Nephron progenitor cell (in vitro differentiated cells): ENCODE data around the gene SH3D19.
"Not testable (repeated sequence)": the region's sequence is repeated elsewhere in the genome, so short reads cannot be mapped to it uniquely, and the experiment has no call there.

ENCODE experiments used
- DNase-seq: peaks from one replicate; pipeline ENCODE4 v3.0.0; 2021
- H3K27ac Mint-ChIP-seq: 2 replicates; pipeline ENCODE4 v1.8.0; 2021; ENCODE audit warnings: mild to moderate bottlenecking, moderate library complexity, mixed read lengths
- H3K27me3 Mint-ChIP-seq: 2 replicates; pipeline ENCODE4 v1.8.0; 2021; ENCODE audit warnings: mild to moderate bottlenecking, low read depth, mixed read lengths; ENCODE audit not compliant: poor library complexity
- H3K36me3 Mint-ChIP-seq: 2 replicates; pipeline ENCODE4 v1.8.0; 2021; ENCODE audit warnings: low read depth, mixed read lengths
- H3K4me1 Mint-ChIP-seq: 2 replicates; pipeline ENCODE4 v1.8.0; 2021; ENCODE audit warnings: mixed read lengths
- H3K4me3 Mint-ChIP-seq: 2 replicates; pipeline ENCODE4 v1.8.0; 2021; ENCODE audit warnings: mild to moderate bottlenecking, moderate library complexity, mixed read lengths
- H3K9me3 Mint-ChIP-seq: 2 replicates; pipeline ENCODE4 v1.8.0; 2021; ENCODE audit warnings: mild to moderate bottlenecking, moderate library complexity, mixed read lengths
- CTCF ChIP-seq: fragments of 200-600 bp; sonication (generic); IDR thresholded peaks from 2 replicates; pipeline ENCODE4 v1.5.0; 2021; ENCODE audit warnings: antibody characterized with exemption

SH3D19 gene

GRCh38 chr4:151144329-151145072 lies 180.9 kb downstream of the SH3D19 start:
- H3K27me3 Mint-ChIP-seq: no peaks in the 10 kb centered on the region
- no peak for TF ChIP-seq CTCF
- peak overlapping the region; percentile 55 for H3K27ac Mint-ChIP-seq
- no peak overlapping the region for H3K4me3 Mint-ChIP-seq
- H3K9me3 Mint-ChIP-seq: no peaks in the 10 kb centered on the region
- H3K36me3 Mint-ChIP-seq: peaks cover 67% of the 10 kb centered on the region
- no peak for DNase-seq
- H3K4me1 Mint-ChIP-seq: peaks cover 17% of the 10 kb centered on the region

- Mint-ChIP-seq H3K36me3 (peaks cover 70% of the 10 kb centered on the region), H3K27ac (no peak overlapping the region), H3K4me3 (no peak overlapping the region), H3K9me3 (no peaks in the 10 kb centered on the region), H3K27me3 (no peaks in the 10 kb centered on the region), H3K4me1 (peaks cover 18% of the 10 kb centered on the region)
- no peak for TF ChIP-seq CTCF
- DNase-seq: no peak
These were observed 181.6 kb downstream of the SH3D19 start for GRCh38 chr4:151143811-151144210.

- Mint-ChIP-seq H3K27ac (no peak overlapping the region), H3K4me3 (no peak overlapping the region), H3K27me3 (no peaks in the 10 kb centered on the region), H3K36me3 (peaks cover 68% of the 10 kb centered on the region), H3K4me1 (peaks cover 18% of the 10 kb centered on the region), H3K9me3 (no peaks in the 10 kb centered on the region)
- no peak for TF ChIP-seq CTCF
- no peak for DNase-seq
These were observed 182.2 kb downstream of the SH3D19 start for GRCh38 chr4:151143162-151143561.

DNA sequence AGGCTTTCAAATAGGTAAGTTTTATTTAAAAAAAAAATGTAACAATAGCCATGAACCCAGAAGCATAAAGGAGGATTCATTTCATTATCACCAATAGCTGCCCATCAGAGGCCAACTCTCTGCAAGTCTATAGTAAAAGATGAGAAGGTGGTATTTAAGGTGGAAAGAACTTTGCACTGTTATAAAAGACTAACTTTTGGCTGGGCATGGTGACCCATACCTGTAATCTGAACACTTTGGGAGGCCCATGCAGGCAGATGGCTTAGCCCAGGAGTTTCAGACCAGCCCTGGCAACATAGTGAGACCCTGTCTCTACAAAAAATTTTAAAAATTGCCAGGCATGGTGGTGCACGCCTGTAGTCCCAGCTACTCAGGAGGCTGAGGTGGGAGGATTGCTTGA lies 182.6 kb downstream of the SH3D19 start:
- H3K4me3 Mint-ChIP-seq: no peak overlapping the region
- no peak for TF ChIP-seq CTCF
- peaks cover 64% of the 10 kb centered on the region for H3K36me3 Mint-ChIP-seq
- H3K9me3 Mint-ChIP-seq: no peaks in the 10 kb centered on the region
- peaks cover 18% of the 10 kb centered on the region for H3K4me1 Mint-ChIP-seq
- no peak for DNase-seq
- no peak overlapping the region for H3K27ac Mint-ChIP-seq
- H3K27me3 Mint-ChIP-seq: no peaks in the 10 kb centered on the region

DNA sequence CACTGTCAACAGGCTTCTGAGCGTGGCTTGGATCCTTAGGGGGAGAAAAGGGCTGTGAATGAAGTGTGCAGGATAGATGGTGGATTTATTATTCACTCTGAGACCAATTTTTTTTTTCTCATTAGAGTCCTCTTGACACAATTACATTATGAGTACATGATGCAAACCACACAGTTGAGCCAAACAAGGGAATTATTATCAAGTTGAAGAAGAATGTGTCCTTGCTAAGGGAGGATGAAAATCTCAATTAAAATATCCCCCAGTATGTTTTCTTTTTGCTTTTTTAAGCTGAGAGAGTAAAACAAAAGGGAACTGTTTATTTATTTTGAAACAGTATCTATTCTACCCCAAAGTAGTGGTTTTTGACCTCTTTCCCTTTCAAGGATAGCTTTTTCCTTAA lies 185.6 kb downstream of the SH3D19 start:
- no peak for DNase-seq
- no peak for TF ChIP-seq CTCF
- no peaks in the 10 kb centered on the region for H3K27me3 Mint-ChIP-seq
- H3K27ac Mint-ChIP-seq: peak overlapping the region; percentile 78
- H3K36me3 Mint-ChIP-seq: peaks cover 48% of the 10 kb centered on the region
- peaks cover 18% of the 10 kb centered on the region for H3K4me1 Mint-ChIP-seq
- no peaks in the 10 kb centered on the region for H3K9me3 Mint-ChIP-seq
- no peak overlapping the region for H3K4me3 Mint-ChIP-seq

DNA sequence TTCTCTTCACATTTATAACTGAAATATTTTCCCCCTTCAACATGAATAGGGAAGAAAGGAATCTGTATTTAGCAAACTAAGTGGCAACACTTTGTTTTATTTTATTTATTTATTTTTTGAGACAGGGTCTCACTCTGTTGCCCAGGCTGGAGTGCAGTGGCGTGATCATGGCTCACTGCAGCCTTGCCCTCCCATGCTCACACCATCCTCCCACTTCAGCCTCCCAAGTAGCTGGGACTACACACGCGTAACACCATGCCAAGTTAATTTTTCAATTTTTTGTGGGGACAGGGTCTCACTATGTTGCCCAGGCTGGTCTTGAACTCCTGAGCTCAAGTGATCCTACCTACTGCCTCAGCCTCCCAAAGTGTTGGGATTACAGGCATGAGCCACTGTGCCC lies 189.4 kb downstream of the SH3D19 start:
- not testable (repeated sequence) for H3K27ac Mint-ChIP-seq, H3K27me3 Mint-ChIP-seq, DNase-seq, H3K4me3 Mint-ChIP-seq, H3K9me3 Mint-ChIP-seq
- Mint-ChIP-seq H3K36me3 (peaks cover 33% of the 10 kb centered on the region), H3K4me1 (peaks cover 17% of the 10 kb centered on the region)
